ENCODE results near the gene RAD50.

Gene RAD50

GRCh38 chr5:132589467-132589866 lies 32.7 kb downstream of the RAD50 start:
- Histone ChIP-seq H3K18ac (ENCODE audit: low read length) (no peak overlapping the region), H3K4me2 (ENCODE audit: low read length) (no peak overlapping the region), H3K36me3 (ENCODE audit: control insufficient read depth in 1 of 2, insufficient read depth in 2 of 2, low read length in 2 of 2) (no peaks in the 10 kb centered on the region), H4K8ac (ENCODE audit: low read depth, low read length) (no peak overlapping the region), H3K9ac (ENCODE audit: low read length) (no peak overlapping the region), H4K12ac (ENCODE audit: low read depth, low read length) (no peak overlapping the region), H3K4ac (ENCODE audit: low read depth, low read length) (no peak overlapping the region), H2AK5ac (ENCODE audit: low read length) (no peak overlapping the region), H2AFZ (ENCODE audit: insufficient read depth, low read length, poor library complexity) (no peak overlapping the region), H3K79me1 (ENCODE audit: low read length) (no peaks in the 10 kb centered on the region), H3K9me3 (ENCODE audit: insufficient read depth, low read depth, low read length) (no peaks in the 10 kb centered on the region), H2BK12ac (ENCODE audit: low read length) (no peak overlapping the region), H3K4me3 (ENCODE audit: low read depth, low read length) (no peak overlapping the region), H3K27me3 (ENCODE audit: insufficient read depth, low read length) (no peaks in the 10 kb centered on the region), H4K91ac (ENCODE audit: low read depth, low read length) (no peak overlapping the region), H2BK120ac (ENCODE audit: insufficient read depth, low read length, poor library complexity) (no peak overlapping the region), H2BK5ac (ENCODE audit: low read depth, low read length, poor library complexity) (no peak overlapping the region), H3K4me1 (ENCODE audit: control insufficient read depth in 1 of 2, insufficient read depth in 2 of 2, low read length in 2 of 2) (peaks cover 0 to 3% of the 10 kb centered on the region in 2 experiments), H3K23ac (ENCODE audit: low read length) (no peak overlapping the region), H3K14ac (ENCODE audit: low read length) (no peak overlapping the region), H3K27ac (ENCODE audit: low read depth, low read length) (no peak overlapping the region), H3K79me2 (ENCODE audit: control insufficient read depth, insufficient read depth, low read length, poor library complexity) (no peaks in the 10 kb centered on the region)
- WGBS (ENCODE audit: extremely low coverage, insufficient coverage, insufficient read length), result no CpG with 5 or more reads among the region's 1 CpG
- DNase-seq, result peak in 1 of 2 donors; percentile 76

- Histone ChIP-seq H3K18ac (ENCODE audit: low read length) (no peak overlapping the region), H3K4me3 (ENCODE audit: low read depth, low read length) (no peak overlapping the region), H4K8ac (ENCODE audit: low read depth, low read length) (no peak overlapping the region), H3K9me3 (ENCODE audit: insufficient read depth, low read depth, low read length) (no peaks in the 10 kb centered on the region), H2BK120ac (ENCODE audit: insufficient read depth, low read length, poor library complexity) (no peak overlapping the region), H3K4ac (ENCODE audit: low read depth, low read length) (no peak overlapping the region), H3K27me3 (ENCODE audit: insufficient read depth, low read length) (no peaks in the 10 kb centered on the region), H2AFZ (ENCODE audit: insufficient read depth, low read length, poor library complexity) (no peak overlapping the region), H3K9ac (ENCODE audit: low read length) (no peak overlapping the region), H3K27ac (ENCODE audit: low read depth, low read length) (no peak overlapping the region), H2BK5ac (ENCODE audit: low read depth, low read length, poor library complexity) (no peak overlapping the region), H3K23ac (ENCODE audit: low read length) (no peak overlapping the region), H3K79me2 (ENCODE audit: control insufficient read depth, insufficient read depth, low read length, poor library complexity) (no peaks in the 10 kb centered on the region), H3K36me3 (ENCODE audit: control insufficient read depth in 1 of 2, insufficient read depth in 2 of 2, low read length in 2 of 2) (peaks cover 0 to 3% of the 10 kb centered on the region in 2 experiments), H3K79me1 (ENCODE audit: low read length) (no peaks in the 10 kb centered on the region), H4K12ac (ENCODE audit: low read depth, low read length) (no peak overlapping the region), H3K4me1 (ENCODE audit: control insufficient read depth in 1 of 2, insufficient read depth in 2 of 2, low read length in 2 of 2) (peaks cover 0 to 3% of the 10 kb centered on the region in 2 experiments), H3K4me2 (ENCODE audit: low read length) (no peak overlapping the region), H2AK5ac (ENCODE audit: low read length) (no peak overlapping the region), H2BK12ac (ENCODE audit: low read length) (no peak overlapping the region), H4K91ac (ENCODE audit: low read depth, low read length) (no peak overlapping the region), H3K14ac (ENCODE audit: low read length) (no peak overlapping the region)
- no CpG with 5 or more reads among the region's 3 CpGs for WGBS (ENCODE audit: extremely low coverage, insufficient coverage, insufficient read length)
- no peak for DNase-seq
Observed at GRCh38 chr5:132591145-132591544, 34.4 kb downstream of the RAD50 start.

- no peak overlapping the region for H3K23ac ChIP-seq (ENCODE audit: low read length)
- no peaks in the 10 kb centered on the region for H3K9me3 ChIP-seq (ENCODE audit: insufficient read depth, low read depth, low read length)
- no peaks in the 10 kb centered on the region for H3K79me2 ChIP-seq (ENCODE audit: control insufficient read depth, insufficient read depth, low read length, poor library complexity)
- peaks cover 3 to 4% of the 10 kb centered on the region in 2 experiments for H3K36me3 ChIP-seq (ENCODE audit: control insufficient read depth in 1 of 2, insufficient read depth in 2 of 2, low read length in 2 of 2)
- no peak overlapping the region for H2AFZ ChIP-seq (ENCODE audit: insufficient read depth, low read length, poor library complexity)
- no peak overlapping the region for H2BK120ac ChIP-seq (ENCODE audit: insufficient read depth, low read length, poor library complexity)
- no peak overlapping the region for H3K18ac ChIP-seq (ENCODE audit: low read length)
- DNase-seq, result peak in 1 of 2 donors; percentile 55
- no peak overlapping the region for H4K8ac ChIP-seq (ENCODE audit: low read depth, low read length)
- no peak overlapping the region for H4K91ac ChIP-seq (ENCODE audit: low read depth, low read length)
- peak overlapping the region; percentile 26 for H3K27ac ChIP-seq (ENCODE audit: low read depth, low read length)
- no peaks in the 10 kb centered on the region for H3K27me3 ChIP-seq (ENCODE audit: insufficient read depth, low read length)
- H3K4me1 ChIP-seq (ENCODE audit: control insufficient read depth in 1 of 2, insufficient read depth in 2 of 2, low read length in 2 of 2), result peaks cover 0 to 3% of the 10 kb centered on the region in 2 experiments
- H3K79me1 ChIP-seq (ENCODE audit: low read length), result no peaks in the 10 kb centered on the region
- H3K4me3 ChIP-seq (ENCODE audit: low read depth, low read length), result no peak overlapping the region
- H3K14ac ChIP-seq (ENCODE audit: low read length), result no peak overlapping the region
- H2BK12ac ChIP-seq (ENCODE audit: low read length), result no peak overlapping the region
- no CpG with 5 or more reads among the region's 2 CpGs for WGBS (ENCODE audit: extremely low coverage, insufficient coverage, insufficient read length)
- peak overlapping the region; percentile 12 for H3K4me2 ChIP-seq (ENCODE audit: low read length)
- H4K12ac ChIP-seq (ENCODE audit: low read depth, low read length), result no peak overlapping the region
- no peak overlapping the region for H3K9ac ChIP-seq (ENCODE audit: low read length)
- H3K4ac ChIP-seq (ENCODE audit: low read depth, low read length), result no peak overlapping the region
- H2BK5ac ChIP-seq (ENCODE audit: low read depth, low read length, poor library complexity), result no peak overlapping the region
- no peak overlapping the region for H2AK5ac ChIP-seq (ENCODE audit: low read length)
Observed at GRCh38 chr5:132592521-132592920, 35.7 kb downstream of the RAD50 start.

- Histone ChIP-seq H3K9me3 (ENCODE audit: insufficient read depth, low read depth, low read length) (no peaks in the 10 kb centered on the region), H3K14ac (ENCODE audit: low read length) (no peak overlapping the region), H2AK5ac (ENCODE audit: low read length) (no peak overlapping the region), H3K4me3 (ENCODE audit: low read depth, low read length) (no peak overlapping the region), H3K36me3 (ENCODE audit: control insufficient read depth in 1 of 2, insufficient read depth in 2 of 2, low read length in 2 of 2) (peaks cover 3 to 6% of the 10 kb centered on the region in 2 experiments), H3K27ac (ENCODE audit: low read depth, low read length) (no peak overlapping the region), H3K4ac (ENCODE audit: low read depth, low read length) (no peak overlapping the region), H3K4me1 (ENCODE audit: control insufficient read depth in 1 of 2, insufficient read depth in 2 of 2, low read length in 2 of 2) (peaks cover 0 to 3% of the 10 kb centered on the region in 2 experiments), H2BK12ac (ENCODE audit: low read length) (peak overlapping the region; percentile 74), H3K79me2 (ENCODE audit: control insufficient read depth, insufficient read depth, low read length, poor library complexity) (no peaks in the 10 kb centered on the region), H4K91ac (ENCODE audit: low read depth, low read length) (no peak overlapping the region), H3K27me3 (ENCODE audit: insufficient read depth, low read length) (no peaks in the 10 kb centered on the region), H2BK120ac (ENCODE audit: insufficient read depth, low read length, poor library complexity) (no peak overlapping the region), H3K4me2 (ENCODE audit: low read length) (no peak overlapping the region), H3K9ac (ENCODE audit: low read length) (no peak overlapping the region), H3K79me1 (ENCODE audit: low read length) (no peaks in the 10 kb centered on the region), H2AFZ (ENCODE audit: insufficient read depth, low read length, poor library complexity) (no peak overlapping the region), H4K8ac (ENCODE audit: low read depth, low read length) (no peak overlapping the region), H2BK5ac (ENCODE audit: low read depth, low read length, poor library complexity) (no peak overlapping the region), H3K18ac (ENCODE audit: low read length) (no peak overlapping the region), H4K12ac (ENCODE audit: low read depth, low read length) (no peak overlapping the region), H3K23ac (ENCODE audit: low read length) (no peak overlapping the region)
- no peak for DNase-seq
- no CpG with 5 or more reads among the region's 3 CpGs for WGBS (ENCODE audit: extremely low coverage, insufficient coverage, insufficient read length)
Observed at GRCh38 chr5:132594170-132594569, 37.4 kb downstream of the RAD50 start.
